MV-4-11 (cell line): Measurements from ENCODE around the gene BRINP3.

ENCODE experiments used
- DNase-seq: peaks from one replicate; lab custom pipeline; 2025; lab: John Stamatoyannopoulos, UW

The BRINP3 gene

GRCh38 chr1:190452272-190452848 is 25.3 kb downstream of the BRINP3 start:
- no peak for DNase-seq

DNA sequence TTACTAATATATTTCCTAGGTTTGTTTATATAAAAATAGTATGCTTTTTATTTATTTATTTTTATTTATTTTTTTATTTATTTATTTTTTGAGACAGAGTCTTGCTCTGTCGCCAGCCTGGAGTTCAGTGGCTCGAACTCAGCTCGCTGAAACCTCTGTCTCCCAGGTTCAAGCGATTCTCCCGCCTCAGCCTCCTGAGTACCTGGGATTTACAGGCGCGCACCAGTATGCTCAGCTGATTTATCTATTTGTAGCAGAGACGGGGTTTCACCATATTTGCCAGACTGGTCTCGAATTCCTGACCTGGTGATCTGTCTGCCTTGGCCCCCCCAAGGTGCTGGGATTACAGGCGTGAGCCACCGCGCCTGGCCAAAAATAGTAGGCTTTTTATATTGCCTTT is 33.2 kb downstream of the BRINP3 start:
- DNase-seq: no peak

GRCh38 chr1:190439447-190439846 is 38.2 kb downstream of the BRINP3 start:
- DNase-seq: no peak

DNA sequence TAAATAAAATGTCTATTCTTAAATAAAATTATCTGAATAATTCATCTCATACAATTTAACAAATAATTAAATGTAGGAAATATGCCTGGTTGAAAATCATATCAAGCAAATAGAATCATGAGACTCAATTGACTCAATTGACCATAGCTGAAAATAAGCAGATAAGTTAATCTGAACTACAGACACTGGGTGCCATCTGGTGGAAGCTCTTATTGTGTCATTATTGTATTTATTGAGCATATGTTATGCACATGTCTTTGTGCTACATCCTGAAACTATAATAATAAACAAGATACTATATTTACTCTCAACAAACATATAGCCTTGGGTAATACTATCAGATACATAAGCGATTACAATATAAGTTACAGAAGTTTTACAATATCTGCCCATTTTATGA is 41.0 kb downstream of the BRINP3 start:
- DNase-seq: no peak

DNA sequence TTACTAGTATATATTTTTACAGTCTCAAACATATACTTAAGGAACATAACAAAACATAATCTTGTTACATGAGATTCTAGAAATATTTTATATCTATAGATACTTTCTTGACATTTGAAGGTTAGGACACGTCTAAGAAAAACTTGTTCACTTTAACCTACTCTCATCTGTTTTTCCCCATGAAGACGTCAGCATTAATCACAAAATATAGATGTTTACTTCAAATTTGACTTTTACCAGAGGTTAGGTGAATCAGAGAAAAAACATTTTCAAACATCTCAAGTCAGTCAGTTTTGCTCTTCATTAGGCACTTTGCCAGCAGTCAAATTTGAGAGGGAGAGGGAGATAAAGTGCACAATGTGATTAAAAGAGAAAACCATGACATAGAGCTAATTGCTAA is 47.7 kb downstream of the BRINP3 start:
- DNase-seq: no peak

GRCh38 chr1:190429141-190429540 is 48.5 kb downstream of the BRINP3 start:
- DNase-seq: no peak

DNA sequence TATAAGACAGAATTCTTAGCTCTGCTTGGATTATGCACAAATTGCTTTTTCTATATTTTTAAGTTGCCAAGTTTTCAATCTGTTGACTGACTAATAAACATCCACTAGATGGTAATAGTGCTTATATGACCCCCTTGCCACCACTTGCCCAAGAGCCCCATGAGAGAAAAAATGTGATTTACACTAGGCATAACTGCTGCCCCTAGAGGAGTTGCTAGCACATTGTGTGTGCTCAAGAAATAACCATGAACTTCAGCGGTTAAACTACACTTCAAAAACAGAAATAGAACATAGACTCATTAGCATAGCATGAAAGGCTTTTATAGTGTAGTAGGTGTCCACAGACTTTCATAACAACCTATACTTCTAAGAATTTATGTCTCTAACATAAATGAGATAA is 61.4 kb downstream of the BRINP3 start:
- DNase-seq: no peak

DNA sequence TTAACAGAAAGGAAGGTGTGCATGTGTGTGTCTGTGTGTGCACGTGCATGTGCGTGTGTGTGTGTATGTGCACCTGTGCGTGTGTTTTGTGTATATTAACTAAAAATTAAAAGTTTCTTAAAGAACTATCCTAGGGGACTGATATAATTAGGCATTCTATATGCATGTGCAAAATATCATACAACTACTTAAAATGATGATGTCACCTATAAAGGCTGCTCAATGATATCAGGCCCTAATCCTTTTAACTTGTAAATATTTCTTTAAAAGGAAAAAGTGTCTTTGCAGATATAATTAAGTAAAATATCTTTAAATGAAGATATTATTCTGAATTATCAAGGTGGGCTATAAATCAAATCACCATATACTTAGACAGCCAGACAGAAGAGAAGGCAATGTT is 64.5 kb downstream of the BRINP3 start:
- DNase-seq: no peak

GRCh38 chr1:190403402-190403801 is 74.3 kb downstream of the BRINP3 start:
- no peak for DNase-seq

DNA sequence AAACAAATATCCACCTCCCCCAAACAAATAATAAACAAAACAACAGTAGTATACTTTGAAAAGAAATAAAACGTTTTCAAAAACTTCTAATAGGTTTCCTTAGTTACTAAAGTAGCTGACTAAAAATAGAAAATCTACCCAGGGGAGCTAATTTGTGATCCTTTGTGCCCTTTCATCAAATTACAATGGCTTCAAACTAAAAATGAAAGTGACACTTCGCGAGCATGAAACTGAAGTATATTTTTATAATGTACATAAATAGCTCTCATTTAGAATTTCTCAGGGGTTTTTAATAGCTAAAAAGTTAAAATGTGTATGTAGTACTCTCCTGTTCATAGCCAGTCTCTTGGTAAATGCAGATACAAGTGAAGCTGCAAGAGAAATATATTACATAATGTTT is 78.4 kb downstream of the BRINP3 start:
- DNase-seq: no peak

- DNase-seq: no peak
Observed at GRCh38 chr1:190391582-190391981, 86.1 kb downstream of the BRINP3 start.

GRCh38 chr1:190377991-190378390 is 99.7 kb downstream of the BRINP3 start:
- no peak for DNase-seq

DNA sequence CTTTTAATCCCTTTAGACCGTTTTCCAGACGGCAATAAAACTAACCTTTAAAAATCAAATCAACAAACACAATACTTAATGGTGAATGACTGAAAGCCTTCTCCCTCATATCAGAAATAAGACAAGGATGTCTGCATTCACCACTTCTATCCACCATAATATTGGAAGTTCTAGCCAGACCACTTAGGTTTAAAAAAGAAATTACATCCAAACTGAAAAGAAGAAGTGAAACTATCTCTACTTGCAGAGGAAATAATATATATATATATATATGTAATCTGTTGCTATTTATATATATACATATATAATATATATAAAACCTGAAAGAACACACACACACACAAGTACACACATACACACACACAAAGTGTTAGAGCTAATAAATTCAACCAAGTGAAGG is 100.4 kb downstream of the BRINP3 start:
- peak; percentile 44 for DNase-seq

GRCh38 chr1:190376044-190376443 is 101.6 kb downstream of the BRINP3 start:
- no peak for DNase-seq

- peak; percentile 22 for DNase-seq
Observed at GRCh38 chr1:190373705-190374336, 103.8 kb downstream of the BRINP3 start.

GRCh38 chr1:190367200-190367599 is 110.5 kb downstream of the BRINP3 start:
- DNase-seq: no peak

- DNase-seq: no peak
Observed at GRCh38 chr1:190365283-190365682, 112.4 kb downstream of the BRINP3 start.

DNA sequence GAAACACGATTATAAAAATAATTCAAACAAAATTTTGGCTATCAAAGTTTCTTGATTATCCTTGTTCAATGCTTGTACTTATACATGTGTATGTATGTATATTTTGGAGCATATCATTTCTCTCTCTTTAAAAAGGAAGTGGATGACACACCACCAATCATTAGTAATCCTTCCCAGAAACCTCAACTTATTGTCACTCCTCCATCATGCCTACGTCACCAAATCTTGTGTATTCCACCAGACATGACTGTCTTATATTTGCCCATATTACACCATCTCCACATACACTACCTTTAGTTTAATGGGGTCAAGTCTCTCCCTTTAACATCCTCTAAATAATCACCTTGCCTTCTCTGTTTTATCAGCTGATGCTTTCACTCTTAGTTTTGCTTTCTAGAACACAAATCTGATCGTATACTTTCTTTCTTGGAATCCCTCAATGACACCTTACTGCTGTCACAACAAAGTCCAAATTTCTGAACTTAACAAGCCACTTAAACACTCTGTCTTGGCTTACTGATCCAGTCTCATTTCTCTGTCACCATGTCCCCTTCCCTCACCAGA is 124.0 kb downstream of the BRINP3 start:
- DNase-seq: no peak

GRCh38 chr1:190344454-190344853 is 133.2 kb downstream of the BRINP3 start:
- no peak for DNase-seq

DNA sequence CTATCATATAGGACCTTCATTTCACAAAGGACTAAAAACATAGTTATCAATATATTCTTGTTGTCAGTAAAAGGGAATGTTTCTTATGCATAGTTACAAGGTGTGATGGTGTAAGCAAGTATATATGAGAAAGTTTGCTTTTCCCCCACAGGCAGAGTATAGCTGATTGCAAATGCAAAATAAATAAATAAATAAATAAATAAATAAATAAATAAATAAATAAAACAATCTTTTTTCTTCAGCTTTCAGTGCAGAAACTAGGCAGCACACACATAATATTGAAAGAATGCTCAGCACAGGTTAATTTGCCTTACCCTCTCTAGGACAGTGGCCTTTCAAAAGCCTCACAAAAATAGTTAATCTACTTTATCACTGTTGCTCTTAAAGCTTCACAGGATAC is 138.8 kb downstream of the BRINP3 start:
- no peak for DNase-seq

DNA sequence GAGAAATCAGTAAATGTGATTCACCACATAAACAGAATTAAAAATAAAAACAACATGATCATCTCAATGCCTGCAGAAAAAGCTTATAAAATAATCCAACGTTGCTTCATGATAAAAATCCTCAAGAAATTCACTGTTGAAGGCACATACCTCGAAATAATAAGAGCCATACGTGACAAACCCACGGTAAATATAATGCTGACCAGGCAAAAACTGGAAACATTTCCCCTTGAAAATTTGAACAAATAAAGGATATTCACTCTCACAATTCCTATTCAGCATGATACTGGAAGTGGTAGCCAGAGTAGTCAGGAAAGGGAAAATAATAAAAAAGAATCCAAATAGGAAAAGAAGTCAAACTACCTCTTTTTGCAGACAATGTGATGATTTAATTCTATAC is 148.8 kb downstream of the BRINP3 start:
- no peak for DNase-seq

DNA sequence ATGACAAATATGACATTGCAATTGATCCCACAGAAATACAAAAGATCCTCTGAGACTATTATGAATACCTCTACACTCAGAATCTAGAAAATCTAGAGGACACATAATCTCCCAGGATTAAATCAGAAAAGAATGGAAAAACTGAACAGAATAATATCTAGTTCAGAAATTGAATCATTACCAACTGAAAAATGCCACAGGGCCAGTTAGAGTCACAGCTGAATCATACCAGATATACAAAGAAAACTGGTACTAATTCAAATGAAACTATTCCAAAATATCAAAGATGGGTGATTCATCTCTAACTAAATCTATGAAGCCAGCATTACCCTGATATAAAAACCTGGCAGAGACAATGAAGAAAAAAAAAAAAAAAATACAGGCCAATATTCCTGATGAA is 149.3 kb downstream of the BRINP3 start:
- DNase-seq: no peak

- DNase-seq: no peak
Observed at GRCh38 chr1:190327271-190327670, 150.4 kb downstream of the BRINP3 start.

DNA sequence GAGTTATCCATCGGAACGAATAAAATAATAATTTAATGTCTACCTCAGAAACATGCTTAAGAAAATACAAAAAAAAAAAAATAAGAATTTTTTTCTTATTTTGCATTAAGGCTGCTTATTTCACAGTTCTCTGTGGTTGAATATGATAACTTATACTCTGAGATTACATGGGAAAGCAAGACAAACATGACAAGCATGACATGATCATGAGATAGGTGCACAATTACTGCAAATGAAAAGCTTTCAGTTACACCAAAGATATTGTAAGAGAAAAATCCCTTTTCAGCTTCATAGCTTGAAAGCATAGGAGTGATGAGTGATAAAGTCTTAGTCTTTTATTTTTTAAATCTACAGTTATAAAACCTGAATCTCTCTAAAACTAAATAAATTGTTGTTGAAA is 154.1 kb downstream of the BRINP3 start:
- no peak for DNase-seq
